Effector memory CD8-positive, alpha-beta T cell (primary cell): Measurements from ENCODE around the gene ZNF506.
A peak's percentile ranks its signal among the peaks of the same experiment; 100 is the strongest.
"Not testable (repeated sequence)": the region's sequence is repeated elsewhere in the genome, so short reads cannot be mapped to it uniquely, and the experiment has no call there.

ENCODE experiments used
- ATAC-seq: fragments of 150-1000 bp; cut with Tn5 transposase; replicated peaks from 2 replicates; pipeline ENCODE4 v1.10.0; 2021; ENCODE audit warnings: mild to moderate bottlenecking, moderate library complexity
- DNase-seq, 3 experiments: peaks; one replicate each; pipeline ENCODE4 v3.0.0; 2021
- H3K27ac Mint-ChIP-seq, 2 donors: one replicate each; pipeline ENCODE4 v1.8.0; 2022; ENCODE audit warnings: mild to moderate bottlenecking in 2 of 2, mixed read lengths in 2 of 2, moderate library complexity in 2 of 2
- H3K27me3 Mint-ChIP-seq, 2 donors: one replicate each; pipeline ENCODE4 v1.8.0; 2022; ENCODE audit warnings: mixed read lengths in 2 of 2
- H3K36me3 Mint-ChIP-seq: one replicate; pipeline ENCODE4 v1.8.0; 2022; ENCODE audit warnings: mild to moderate bottlenecking, moderate library complexity, mixed read lengths; ENCODE audit not compliant: insufficient read depth
- H3K4me1 Mint-ChIP-seq, 2 donors: one replicate each; pipeline ENCODE4 v1.8.0; 2022; ENCODE audit warnings: low read depth in 2 of 2, mixed read lengths in 2 of 2
- H3K4me3 Mint-ChIP-seq, 2 donors: one replicate each; pipeline ENCODE4 v1.8.0; 2022; ENCODE audit warnings: mild to moderate bottlenecking in 2 of 2, mixed read lengths in 2 of 2, moderate library complexity in 2 of 2
- H3K9me3 Mint-ChIP-seq, 2 donors: one replicate each; pipeline ENCODE4 v1.8.0; 2022; ENCODE audit warnings: mixed read lengths in 2 of 2

ZNF506 gene

GRCh38 chr19:19746286-19747213, 75.0 kb downstream of the ZNF506 start:
- H3K27ac Mint-ChIP-seq, result peak overlapping the region in 1 of 2 donors; percentile 72
- no peaks in the 10 kb centered on the region for H3K9me3 Mint-ChIP-seq
- H3K27me3 Mint-ChIP-seq, result no peaks in the 10 kb centered on the region
- H3K36me3 Mint-ChIP-seq, result peaks cover 2% of the 10 kb centered on the region
- no peaks in the 10 kb centered on the region for H3K4me1 Mint-ChIP-seq
- ATAC-seq (no peak), DNase-seq (no peak)
- no peak overlapping the region for H3K4me3 Mint-ChIP-seq

- DNase-seq, result no peak
- H3K4me3 Mint-ChIP-seq, result no peak overlapping the region
- H3K27ac Mint-ChIP-seq, result no peak overlapping the region
- no peaks in the 10 kb centered on the region for H3K27me3 Mint-ChIP-seq
- no peaks in the 10 kb centered on the region for H3K4me1 Mint-ChIP-seq
- H3K9me3 Mint-ChIP-seq, result no peaks in the 10 kb centered on the region
- peaks cover 2% of the 10 kb centered on the region for H3K36me3 Mint-ChIP-seq
- peak; percentile 57 for ATAC-seq
Observed at GRCh38 chr19:19745496-19746285, 75.9 kb downstream of the ZNF506 start.

- peaks cover 2% of the 10 kb centered on the region for H3K36me3 Mint-ChIP-seq
- no peaks in the 10 kb centered on the region for H3K9me3 Mint-ChIP-seq
- DNase-seq (no peak), ATAC-seq (no peak)
- no peak overlapping the region for H3K4me3 Mint-ChIP-seq
- H3K27ac Mint-ChIP-seq, result no peak overlapping the region
- H3K27me3 Mint-ChIP-seq, result no peaks in the 10 kb centered on the region
- no peaks in the 10 kb centered on the region for H3K4me1 Mint-ChIP-seq
Observed at GRCh38 chr19:19744641-19745040, 76.9 kb downstream of the ZNF506 start.

- not testable (repeated sequence) for ATAC-seq, H3K4me1 Mint-ChIP-seq, H3K27ac Mint-ChIP-seq, DNase-seq, H3K9me3 Mint-ChIP-seq, H3K36me3 Mint-ChIP-seq, H3K4me3 Mint-ChIP-seq, H3K27me3 Mint-ChIP-seq
Observed at GRCh38 chr19:19743921-19744320, 77.6 kb downstream of the ZNF506 start.

- no peak for DNase-seq
- Mint-ChIP-seq H3K4me3 (no peak overlapping the region), H3K9me3 (no peaks in the 10 kb centered on the region), H3K4me1 (no peaks in the 10 kb centered on the region), H3K27me3 (no peaks in the 10 kb centered on the region), H3K36me3 (peaks cover 2% of the 10 kb centered on the region), H3K27ac (no peak overlapping the region)
- no peak for ATAC-seq
Observed at GRCh38 chr19:19743176-19743575, 78.4 kb downstream of the ZNF506 start.

GRCh38 chr19:19742773-19743172, 78.8 kb downstream of the ZNF506 start:
- Mint-ChIP-seq H3K4me1 (no peaks in the 10 kb centered on the region), H3K27ac (no peak overlapping the region), H3K36me3 (peaks cover 2% of the 10 kb centered on the region), H3K4me3 (no peak overlapping the region), H3K9me3 (no peaks in the 10 kb centered on the region), H3K27me3 (no peaks in the 10 kb centered on the region)
- ATAC-seq, result no peak
- no peak for DNase-seq
